Mucosa of descending colon (tissue), 3 donors: ENCODE data around the gene KLHL6. TPM values are rescaled to one million over a fixed set of nuclear protein-coding genes. Genes with fewer than 3 reads are reported as not detected.
A peak's percentile ranks its signal among the peaks of the same experiment; 100 is the strongest.
"Not testable (repeated sequence)": the region's sequence is repeated elsewhere in the genome, so short reads cannot be mapped to it uniquely, and the experiment has no call there.

Source experiments
- ATAC-seq: fragments of 200-7000 bp; cut with Tn5 transposase; one replicate; pipeline ENCODE4 v1.9.1; 2020; ENCODE audit warnings: mild to moderate bottlenecking, moderate library complexity
- DNase-seq, 3 donors: peaks; one replicate each; pipeline ENCODE4 v3.0.0-alpha.2; 2020
- H3K36me3 ChIP-seq: fragments of 200-600 bp; one replicate; pipeline ENCODE4 v1.8.0; 2021; ENCODE audit warnings: low read depth, mild to moderate bottlenecking
- H3K4me1 ChIP-seq: fragments of 200-600 bp; one replicate; pipeline ENCODE4 v1.8.0; 2021; ENCODE audit warnings: low read depth, mild to moderate bottlenecking
- H3K4me3 ChIP-seq: fragments of 200-600 bp; one replicate; pipeline ENCODE4 v1.8.0; 2021; ENCODE audit warnings: mild to moderate bottlenecking
- H3K9me3 ChIP-seq: fragments of 200-600 bp; one replicate; pipeline ENCODE4 v1.8.0; 2021; ENCODE audit warnings: mild to moderate bottlenecking
- CTCF ChIP-seq: fragments of 200-600 bp; IDR thresholded peaks from one replicate; pipeline ENCODE4 v1.8.0; 2022; ENCODE audit warnings: antibody characterized with exemption, mild to moderate bottlenecking
- intact Hi-C, 2 donors: fragments of 100-400 bp; cut with DNase I in 1 of 2; cut with micrococcal nuclease in 1 of 2; formaldehyde crosslinking; loops; one replicate each; pipeline versions ENCODE4 v1.11.0 to v1.11.1; 2022; cut with DNase I, micrococcal nuclease
- total RNA-seq, 3 donors: library from RNA; stranded (reverse); fragmentation: NEBNext Ultra II Directional in 2 of 3; extraction: Animal tissue kit (Norgen Biotek cat#: 25700) in 2 of 3; gene quantifications; one replicate each; pipeline versions ENCODE4 v1.2.1 to v1.2.4, GENCODE V29; 2021 to 2023
- donor health status: DM: no; HTN: no; CAD: no; lungs with moderate emphysema.
- donor health status: DM: no; HTN: no; CAD: no.
- donor health status: DM: no; HTN: yes; CAD: no.

The KLHL6 gene
- total RNA-seq, 3 donors from 2014 or later = 1.9 to 3.0 (median 1.9) TPM

GRCh38 chr3:183526838-183527427 lies 28.6 kb downstream of the KLHL6 start:
- intact Hi-C loops = no loop called here
- peaks cover 5% of the 10 kb centered on the region for H3K4me1 ChIP-seq
- H3K9me3 ChIP-seq = no peaks in the 10 kb centered on the region
- H3K36me3 ChIP-seq = no peaks in the 10 kb centered on the region
- DNase-seq (no peak), ATAC-seq (no peak)
- TF ChIP-seq CTCF = no peak
- no peak overlapping the region for H3K4me3 ChIP-seq

GRCh38 chr3:183524476-183524875 lies 31.0 kb downstream of the KLHL6 start:
- no peak for ATAC-seq
- DNase-seq = no peak
- TF ChIP-seq CTCF = no peak
- Histone ChIP-seq H3K36me3 (no peaks in the 10 kb centered on the region), H3K4me1 (peaks cover 10% of the 10 kb centered on the region), H3K4me3 (no peak overlapping the region), H3K9me3 (no peaks in the 10 kb centered on the region)
- intact Hi-C loops = no loop called here

- H3K4me3 ChIP-seq, H3K36me3 ChIP-seq, H3K4me1 ChIP-seq, intact Hi-C loops, DNase-seq, H3K9me3 ChIP-seq: not testable (repeated sequence)
- ATAC-seq = peak; percentile 14
Observed at GRCh38 chr3:183520741-183521556, 34.6 kb downstream of the KLHL6 start.

- H3K4me1 ChIP-seq, H3K36me3 ChIP-seq, intact Hi-C loops, DNase-seq, H3K9me3 ChIP-seq, ATAC-seq, H3K4me3 ChIP-seq: not testable (repeated sequence)
Observed at GRCh38 chr3:183520295-183520694, 35.2 kb downstream of the KLHL6 start.

- intact Hi-C loops = no loop called here
- TF ChIP-seq CTCF = no peak
- DNase-seq (no peak), ATAC-seq (no peak)
- Histone ChIP-seq H3K4me3 (no peak overlapping the region), H3K9me3 (no peaks in the 10 kb centered on the region), H3K4me1 (peaks cover 7% of the 10 kb centered on the region), H3K36me3 (no peaks in the 10 kb centered on the region)
Observed at GRCh38 chr3:183519891-183520290, 35.6 kb downstream of the KLHL6 start.

- H3K9me3 ChIP-seq = no peaks in the 10 kb centered on the region
- H3K36me3 ChIP-seq = no peaks in the 10 kb centered on the region
- DNase-seq (no peak), ATAC-seq (no peak)
- no peak for TF ChIP-seq CTCF
- no peak overlapping the region for H3K4me3 ChIP-seq
- H3K4me1 ChIP-seq = peaks cover 5% of the 10 kb centered on the region
- intact Hi-C loops = no loop called here
Observed at GRCh38 chr3:183518491-183519251, 36.8 kb downstream of the KLHL6 start.
